Brain pericyte (primary cell): ENCODE data around the gene C2CD4B.

Experiments
- DNase-seq: peaks from one replicate; pipeline ENCODE4 v3.0.0-alpha.2; 2012; ENCODE audit warnings: low read depth, low spot score

Gene C2CD4B

DNA sequence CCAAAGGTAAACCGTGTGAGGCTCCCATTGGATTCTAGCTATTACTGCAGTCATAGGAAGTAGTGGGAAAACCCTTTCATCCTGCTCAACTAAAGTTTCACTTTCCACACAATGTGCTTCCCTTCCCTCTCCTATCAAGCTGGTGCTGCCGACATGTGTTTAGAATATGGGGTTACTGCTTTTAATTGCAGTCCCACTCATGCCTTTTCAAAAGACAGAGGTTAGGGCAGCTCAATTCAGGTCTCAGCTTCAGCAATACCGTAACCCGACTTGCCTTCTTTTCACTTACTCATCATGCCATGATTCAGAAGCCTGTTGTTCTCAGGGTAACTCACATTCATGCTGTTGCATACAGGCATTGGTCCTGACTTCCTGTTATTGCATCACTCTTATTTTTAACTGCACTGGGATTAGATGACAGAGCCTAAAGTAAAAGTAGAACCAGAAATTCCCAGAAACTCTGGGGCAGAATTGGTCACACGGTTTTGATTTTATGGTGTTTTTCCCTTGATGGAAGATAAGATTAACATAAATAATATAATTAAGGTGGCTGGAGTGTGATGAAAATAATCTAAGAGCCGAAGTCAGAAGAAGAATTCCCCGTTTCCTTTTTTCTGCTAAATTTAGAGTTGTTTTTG lies 45.7 kb downstream of the C2CD4B start:
- peak; percentile 33 for DNase-seq

DNA sequence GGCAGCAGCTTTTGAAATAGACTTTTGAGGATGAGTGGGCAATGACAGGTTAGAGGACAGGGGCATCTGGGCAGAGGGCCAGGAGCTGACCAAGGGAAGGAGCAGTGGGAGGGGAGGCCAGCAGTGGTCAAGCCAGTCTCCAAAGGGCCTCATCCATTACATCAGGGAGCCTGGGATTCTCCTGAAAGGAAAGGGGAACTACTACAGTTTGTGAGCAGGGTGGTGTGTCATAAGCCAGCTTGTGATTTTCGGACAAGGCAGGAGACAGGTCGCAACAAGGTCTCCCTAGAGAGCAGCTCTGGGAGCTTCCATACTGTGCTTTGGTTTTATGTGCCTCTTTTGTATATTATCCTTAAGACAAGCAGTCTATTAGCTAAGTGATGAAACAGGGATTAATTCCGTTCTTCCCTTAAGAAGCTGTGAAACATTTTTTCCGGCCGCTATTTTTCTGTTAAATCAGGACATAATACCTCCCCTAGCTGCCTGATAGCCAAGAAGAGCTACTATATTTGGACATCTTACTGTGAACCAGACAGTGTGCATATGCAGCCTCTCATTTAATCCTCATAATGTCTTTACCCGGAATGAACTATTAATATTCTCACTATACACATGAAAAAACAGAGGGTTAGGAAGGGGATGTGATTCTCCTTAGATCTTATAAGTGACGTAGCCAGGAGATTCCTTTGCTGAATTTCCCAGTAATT lies 46.4 kb downstream of the C2CD4B start:
- DNase-seq = no peak

GRCh38 chr15:62115847-62116246 lies 49.2 kb downstream of the C2CD4B start:
- no peak for DNase-seq
